ENCODE data around the gene TIMP2. TPM values are rescaled to one million over a fixed set of nuclear protein-coding genes. Genes with fewer than 3 reads are reported as not detected.

TIMP2 gene
- total RNA-seq, 2 experiments from 2014 or later: 0.54 TPM; not detected in 1

DNA sequence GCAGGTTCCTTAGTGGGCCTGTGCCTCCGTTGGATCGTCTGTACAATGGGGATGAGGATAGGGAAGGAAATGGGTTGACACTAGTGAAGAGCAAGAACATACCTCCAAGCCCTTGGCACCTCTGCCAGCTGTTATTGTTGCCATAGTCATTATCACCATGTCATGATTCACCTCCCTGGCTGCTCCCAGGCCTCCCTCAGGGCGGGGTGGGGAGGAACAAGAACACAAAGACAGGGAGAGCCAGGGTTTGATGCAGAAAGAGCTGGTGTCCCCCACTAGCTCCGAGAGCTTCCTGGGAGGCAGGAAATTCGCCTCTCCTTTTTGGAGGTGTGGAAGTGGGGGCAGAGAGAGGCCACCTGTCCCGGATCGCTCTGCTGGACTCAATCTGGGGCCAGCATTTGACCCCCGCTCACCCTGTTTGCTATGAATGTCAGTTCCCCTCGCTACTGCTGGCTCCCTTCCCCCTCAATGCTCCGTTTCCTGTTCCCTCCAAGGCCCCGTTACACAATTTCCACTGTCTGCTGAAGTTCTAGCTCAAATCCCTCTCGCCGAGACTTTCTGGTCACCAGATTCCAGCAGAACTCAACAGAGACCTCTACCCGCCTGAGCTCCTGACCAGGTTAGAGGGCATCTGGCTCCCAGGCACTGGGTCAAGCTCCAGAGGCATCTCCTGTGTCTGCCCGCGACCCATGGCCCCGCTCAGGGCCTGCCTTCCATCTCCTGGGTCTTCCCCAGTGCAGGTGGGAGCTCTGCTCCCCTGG lies 9.1 kb downstream of the TIMP2 start:
- no peak for DNase-seq (ENCODE audit: low spot score)
- H4K20me1 ChIP-seq (ENCODE audit: insufficient read depth, low read length): no peaks in the 10 kb centered on the region

DNA sequence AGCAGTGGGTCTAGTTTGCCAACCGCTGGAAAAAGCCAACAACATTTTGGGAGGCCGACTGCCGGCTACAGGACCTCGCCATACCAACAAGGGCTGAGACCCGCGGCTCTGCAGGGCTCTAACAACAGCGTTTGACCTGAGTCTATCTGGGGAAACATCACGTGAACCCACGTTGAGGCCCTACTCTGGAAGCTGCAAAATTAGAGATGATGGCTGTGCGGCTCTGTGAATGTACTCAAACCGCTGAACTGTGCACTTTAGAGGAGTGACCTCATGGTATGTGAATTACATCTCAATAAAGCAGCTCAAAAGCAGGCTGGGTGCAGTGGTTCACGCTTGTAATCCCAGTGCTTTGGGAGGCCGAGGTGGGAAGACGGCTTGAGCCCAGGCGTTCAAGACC lies 12.1 kb downstream of the TIMP2 start:
- H2AFZ ChIP-seq (ENCODE audit: low read length): no peak overlapping the region

More for the DNA sequence above, 9.1 kb downstream of the TIMP2 start:
- no peak overlapping the region for H3K4me2 ChIP-seq (ENCODE audit: low read length)
- H3K4me3 ChIP-seq (ENCODE audit: low read depth, low read length, poor library complexity, severe bottlenecking): no peak overlapping the region
- no peaks in the 10 kb centered on the region for H3K79me2 ChIP-seq (ENCODE audit: insufficient read depth, low read depth, low read length)
- no peak overlapping the region for H3K27ac ChIP-seq (ENCODE audit: low read depth, low read length, poor library complexity, severe bottlenecking)
- no peaks in the 10 kb centered on the region for H3K4me1 ChIP-seq (ENCODE audit: insufficient read depth, low read length, poor library complexity, severe bottlenecking)
- no peaks in the 10 kb centered on the region for H3K36me3 ChIP-seq (ENCODE audit: insufficient read depth, low read length)
- POLR2A ChIA-PET: interaction anchor here (0.6 to 0.7 kb wide), 2 partner anchors 60 to 1162 kb away, joined by 3 read pairs; no protein-coding TSS in a partner anchor
- no TSS peak for BruUV-seq (replicated peaks)
- CTCF ChIA-PET (ENCODE audit: unreplicated experiment): no interaction called here
- TF ChIP-seq, protein P1, sequence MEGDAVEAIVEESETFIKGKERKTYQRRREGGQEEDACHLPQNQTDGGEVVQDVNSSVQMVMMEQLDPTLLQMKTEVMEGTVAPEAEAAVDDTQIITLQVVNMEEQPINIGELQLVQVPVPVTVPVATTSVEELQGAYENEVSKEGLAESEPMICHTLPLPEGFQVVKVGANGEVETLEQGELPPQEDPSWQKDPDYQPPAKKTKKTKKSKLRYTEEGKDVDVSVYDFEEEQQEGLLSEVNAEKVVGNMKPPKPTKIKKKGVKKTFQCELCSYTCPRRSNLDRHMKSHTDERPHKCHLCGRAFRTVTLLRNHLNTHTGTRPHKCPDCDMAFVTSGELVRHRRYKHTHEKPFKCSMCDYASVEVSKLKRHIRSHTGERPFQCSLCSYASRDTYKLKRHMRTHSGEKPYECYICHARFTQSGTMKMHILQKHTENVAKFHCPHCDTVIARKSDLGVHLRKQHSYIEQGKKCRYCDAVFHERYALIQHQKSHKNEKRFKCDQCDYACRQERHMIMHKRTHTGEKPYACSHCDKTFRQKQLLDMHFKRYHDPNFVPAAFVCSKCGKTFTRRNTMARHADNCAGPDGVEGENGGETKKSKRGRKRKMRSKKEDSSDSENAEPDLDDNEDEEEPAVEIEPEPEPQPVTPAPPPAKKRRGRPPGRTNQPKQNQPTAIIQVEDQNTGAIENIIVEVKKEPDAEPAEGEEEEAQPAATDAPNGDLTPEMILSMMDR (conservative IDR thresholded peaks at IDR 0.05; ENCODE audit: low read length): no peak
- no peak for TF ChIP-seq EZH2phosphoT487 (IDR thresholded peaks at IDR 0.05; ENCODE audit: borderline replicate concordance, low read depth, low read length)
- H2AFZ ChIP-seq (ENCODE audit: low read length): no peak overlapping the region
- no peaks in the 10 kb centered on the region for H3K9me2 ChIP-seq (ENCODE audit: insufficient read depth, low read length)
- intact Hi-C loops (cut with micrococcal nuclease; ENCODE audit: unreplicated experiment): no loop called here
- H3K9me3 ChIP-seq (ENCODE audit: low read length): no peaks in the 10 kb centered on the region

More for the DNA sequence above, 12.1 kb downstream of the TIMP2 start:
- POLR2A ChIA-PET: interaction anchor here (0.7 kb wide), 1 partner anchor 95 kb away, joined by 5 read pairs; no protein-coding TSS in a partner anchor
- Histone ChIP-seq H3K9me3 (ENCODE audit: low read length) (no peaks in the 10 kb centered on the region), H3K79me2 (ENCODE audit: insufficient read depth, low read depth, low read length) (no peaks in the 10 kb centered on the region), H3K9me2 (ENCODE audit: insufficient read depth, low read length) (no peaks in the 10 kb centered on the region), H3K4me3 (ENCODE audit: low read depth, low read length, poor library complexity, severe bottlenecking) (no peak overlapping the region), H3K4me1 (ENCODE audit: insufficient read depth, low read length, poor library complexity, severe bottlenecking) (no peaks in the 10 kb centered on the region), H4K20me1 (ENCODE audit: insufficient read depth, low read length) (no peaks in the 10 kb centered on the region), H3K4me2 (ENCODE audit: low read length) (no peak overlapping the region), H3K36me3 (ENCODE audit: insufficient read depth, low read length) (no peaks in the 10 kb centered on the region), H3K27ac (ENCODE audit: low read depth, low read length, poor library complexity, severe bottlenecking) (no peak overlapping the region)
- no peak for DNase-seq (ENCODE audit: low spot score)
- CTCF ChIA-PET (ENCODE audit: unreplicated experiment): interaction anchor here (0.7 kb wide), 1 partner anchor 9 kb away, joined by 3 read pairs; no protein-coding TSS in a partner anchor
- TF ChIP-seq, protein P1 (conservative IDR thresholded peaks at IDR 0.05; ENCODE audit: low read length): no peak
- TF ChIP-seq EZH2phosphoT487 (IDR thresholded peaks at IDR 0.05; ENCODE audit: borderline replicate concordance, low read depth, low read length): no peak
- no TSS peak for BruUV-seq (replicated peaks)
- intact Hi-C loops (cut with micrococcal nuclease; ENCODE audit: unreplicated experiment): no loop called here

Measured in OCI-LY7 (cell line).